ENCODE measurements around the gene ITGAV.

The ITGAV gene

GRCh38 chr2:186614373-186614772 lies 24.5 kb downstream of the ITGAV start:
- no peak for DNase-seq

DNA sequence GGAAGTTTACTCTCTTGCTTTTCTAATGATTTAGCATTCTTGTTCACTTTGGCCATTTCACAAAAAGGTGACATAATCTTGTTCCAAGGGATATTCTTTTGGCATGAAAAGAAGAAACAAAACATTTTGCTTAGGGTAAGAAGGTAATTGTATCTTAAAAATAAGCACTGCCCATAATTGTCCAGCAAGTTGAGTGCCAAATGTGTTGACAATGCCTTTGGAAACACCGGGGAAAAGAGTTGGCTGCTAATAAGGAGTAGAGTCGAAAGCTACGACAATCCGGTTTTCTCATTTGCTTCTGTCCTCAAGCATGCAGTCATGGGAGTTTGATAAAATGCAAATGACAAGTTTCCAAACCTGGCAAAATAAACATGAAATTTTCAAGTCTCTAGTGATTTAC lies 27.3 kb downstream of the ITGAV start:
- DNase-seq: no peak

GRCh38 chr2:186617771-186618170 lies 27.9 kb downstream of the ITGAV start:
- DNase-seq: no peak

GRCh38 chr2:186618696-186619095 lies 28.8 kb downstream of the ITGAV start:
- DNase-seq: no peak

GRCh38 chr2:186623084-186623483 lies 33.2 kb downstream of the ITGAV start:
- no peak for DNase-seq

DNA sequence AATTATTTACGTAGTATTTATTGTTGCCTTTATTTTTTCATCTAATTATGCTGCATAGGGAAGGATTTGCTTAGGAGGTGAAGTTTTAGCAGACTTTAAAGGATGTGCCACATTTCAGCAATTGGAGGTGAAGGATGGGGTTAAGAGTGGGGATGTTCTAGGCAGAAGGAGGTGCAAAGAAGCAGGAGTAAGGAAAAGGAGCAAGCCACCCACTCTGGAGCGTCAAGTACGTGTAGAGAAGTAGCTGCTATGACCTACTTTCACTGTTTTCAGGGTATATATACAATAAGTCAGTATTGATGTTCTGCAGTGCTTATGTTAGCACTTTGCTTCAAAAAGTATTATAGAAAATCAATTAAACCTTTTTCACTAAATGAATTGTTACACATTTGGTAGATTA lies 34.4 kb downstream of the ITGAV start:
- DNase-seq: no peak

DNA sequence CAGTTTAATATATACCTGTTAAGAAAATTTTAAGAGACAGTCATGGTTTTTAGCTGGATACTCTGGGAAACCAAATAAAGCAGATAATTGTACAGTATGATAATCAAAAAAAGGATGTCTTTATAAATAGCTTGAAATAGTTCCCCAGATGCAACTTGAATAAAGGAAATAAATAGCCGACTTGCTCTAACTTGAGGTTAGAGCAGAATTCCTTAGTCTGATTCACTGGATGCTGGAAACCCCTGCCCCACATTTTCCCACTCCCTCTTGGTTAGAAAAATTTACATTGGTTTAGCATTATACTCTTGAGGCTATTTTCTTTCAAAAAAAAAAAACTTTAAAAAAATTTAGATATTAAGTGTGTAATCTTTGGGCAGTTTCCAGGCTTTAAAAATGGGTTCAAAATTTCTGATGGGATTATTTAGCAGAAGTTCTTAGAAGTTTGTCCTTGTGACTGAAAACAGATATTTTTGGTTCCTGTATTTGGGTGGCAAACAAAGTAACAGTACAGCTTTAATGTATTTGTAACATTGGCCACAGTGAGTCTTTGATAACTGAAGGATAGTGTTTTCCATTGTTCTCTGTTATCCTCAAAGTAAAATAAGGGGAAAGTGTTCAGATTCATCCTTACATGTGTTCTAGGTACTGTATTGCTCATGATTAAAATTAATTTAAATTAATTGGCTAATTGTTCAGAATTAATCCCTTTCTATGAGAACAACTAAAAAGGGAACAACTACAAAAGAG lies 39.6 kb downstream of the ITGAV start:
- peak; percentile 37 for DNase-seq

DNA sequence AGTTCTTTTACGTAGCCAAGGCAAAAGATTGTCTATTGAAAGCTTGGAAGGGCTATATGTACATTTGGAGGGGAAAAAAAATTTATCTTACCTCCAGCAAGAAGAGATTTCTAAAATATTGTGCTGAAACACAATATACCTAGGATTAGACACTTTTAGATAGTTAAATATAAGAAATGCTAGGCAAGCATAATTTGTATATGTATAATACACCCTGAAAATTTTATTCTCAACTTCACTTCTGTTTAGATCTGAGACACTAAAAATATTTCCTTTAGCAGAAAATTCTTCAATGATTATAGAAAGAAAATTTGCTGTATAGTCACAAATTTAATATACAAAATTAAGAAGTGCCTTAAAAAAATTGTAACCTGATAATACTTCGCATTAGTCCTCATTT lies 42.6 kb downstream of the ITGAV start:
- DNase-seq: no peak

DNA sequence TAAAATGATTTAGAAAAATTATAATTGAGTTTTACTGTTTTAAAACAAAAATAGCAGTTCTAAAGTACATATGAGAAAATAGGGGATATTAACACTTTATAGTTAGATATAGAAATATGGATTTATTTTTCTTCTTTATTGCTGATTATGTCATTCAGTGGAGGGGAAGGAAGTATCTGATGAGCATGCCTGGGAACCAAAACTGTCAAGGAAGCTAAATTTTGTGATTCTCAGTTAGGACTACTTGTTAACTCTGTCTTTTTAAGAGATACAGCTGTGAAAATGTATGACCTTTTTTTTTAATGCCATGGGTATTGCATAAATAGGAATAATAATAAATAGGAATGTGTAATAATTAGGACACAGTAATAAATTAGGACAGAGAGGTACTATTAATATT lies 44.8 kb downstream of the ITGAV start:
- DNase-seq: no peak

DNA sequence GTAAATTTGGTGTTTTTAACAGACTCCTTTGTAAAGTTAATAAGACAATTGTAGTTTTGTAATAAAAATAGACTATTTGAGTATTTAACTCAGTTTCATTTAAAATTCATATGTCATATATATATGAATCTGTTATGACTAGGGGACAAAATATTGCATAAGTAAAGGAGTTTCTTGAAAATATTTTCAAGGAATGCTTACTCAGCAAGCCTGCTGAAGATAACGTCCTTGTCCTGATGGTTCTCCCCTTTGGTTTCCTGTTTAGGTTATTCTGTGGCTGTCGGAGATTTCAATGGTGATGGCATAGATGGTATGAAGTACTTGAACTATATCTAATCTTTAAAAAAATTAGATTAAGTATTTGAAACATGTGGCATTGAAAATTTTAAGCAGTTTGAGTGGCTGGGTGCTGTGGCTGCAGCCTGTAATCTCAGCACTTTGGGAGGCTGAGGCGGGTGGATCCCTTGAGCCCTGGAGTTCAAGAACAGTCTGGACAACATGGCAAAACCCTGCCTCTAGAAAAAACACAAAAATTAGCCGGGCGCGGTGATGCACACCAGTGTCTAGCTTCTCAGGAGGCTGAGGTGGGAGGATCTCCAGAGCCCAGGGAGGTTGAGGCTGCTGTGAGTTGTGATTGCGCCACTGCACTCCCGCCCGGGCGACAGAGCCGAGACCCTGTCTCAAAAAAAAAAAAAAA lies 47.1 kb downstream of the ITGAV start:
- no peak for DNase-seq

GRCh38 chr2:186637497-186637800 lies 47.6 kb downstream of the ITGAV start:
- no peak for DNase-seq

GRCh38 chr2:186639939-186640338 lies 50.1 kb downstream of the ITGAV start:
- DNase-seq: no peak

DNA sequence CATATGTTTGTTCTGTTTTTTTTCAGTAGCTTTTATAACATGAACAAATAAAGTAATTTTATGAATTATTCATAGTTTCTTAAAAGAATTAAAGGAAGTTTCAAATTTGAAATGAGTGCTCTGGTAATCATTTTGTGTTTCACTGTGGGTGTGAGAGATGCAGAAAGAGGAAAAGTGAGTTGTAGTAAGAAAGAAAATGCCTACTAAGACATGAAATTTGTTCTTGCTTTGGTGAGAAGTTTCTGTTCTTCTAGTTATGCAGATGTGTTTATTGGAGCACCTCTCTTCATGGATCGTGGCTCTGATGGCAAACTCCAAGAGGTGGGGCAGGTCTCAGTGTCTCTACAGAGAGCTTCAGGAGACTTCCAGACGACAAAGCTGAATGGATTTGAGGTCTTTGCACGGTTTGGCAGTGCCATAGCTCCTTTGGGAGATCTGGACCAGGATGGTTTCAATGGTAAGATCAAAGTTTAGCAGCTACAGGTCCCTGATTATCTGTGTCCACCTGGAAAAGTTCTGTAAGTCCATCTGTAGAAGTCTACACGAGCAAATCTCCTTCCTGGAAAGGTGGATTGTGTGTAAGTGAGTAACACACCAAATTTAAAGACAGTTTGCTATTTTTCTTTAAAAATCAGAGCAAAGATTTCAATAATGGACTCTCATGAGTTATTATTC lies 51.4 kb downstream of the ITGAV start:
- no peak for DNase-seq

DNA sequence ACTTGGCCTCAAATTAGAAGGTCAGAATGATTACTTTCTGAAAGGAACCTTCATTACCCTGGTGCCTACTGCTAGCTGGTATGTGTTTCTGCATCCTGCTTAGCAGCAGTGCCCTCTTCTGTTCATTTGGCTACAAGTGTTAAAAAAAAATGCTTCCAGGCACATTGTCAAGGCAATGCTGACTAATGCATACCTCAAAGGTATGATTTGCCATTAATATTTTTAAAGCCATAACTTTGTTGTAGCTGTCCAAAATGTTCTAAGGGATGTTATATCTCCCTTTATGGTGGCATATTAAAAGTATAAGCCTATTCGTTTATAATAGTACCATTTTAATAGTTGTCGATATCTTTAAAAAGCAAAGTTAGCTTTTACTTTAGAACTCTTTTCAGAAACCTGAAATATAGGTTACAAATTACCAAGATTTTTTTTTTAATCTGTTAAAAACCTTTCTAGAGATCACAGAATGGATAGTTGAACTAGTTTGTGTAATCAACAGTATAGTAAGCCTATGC lies 52.0 kb downstream of the ITGAV start:
- peak; percentile 67 for DNase-seq

DNA sequence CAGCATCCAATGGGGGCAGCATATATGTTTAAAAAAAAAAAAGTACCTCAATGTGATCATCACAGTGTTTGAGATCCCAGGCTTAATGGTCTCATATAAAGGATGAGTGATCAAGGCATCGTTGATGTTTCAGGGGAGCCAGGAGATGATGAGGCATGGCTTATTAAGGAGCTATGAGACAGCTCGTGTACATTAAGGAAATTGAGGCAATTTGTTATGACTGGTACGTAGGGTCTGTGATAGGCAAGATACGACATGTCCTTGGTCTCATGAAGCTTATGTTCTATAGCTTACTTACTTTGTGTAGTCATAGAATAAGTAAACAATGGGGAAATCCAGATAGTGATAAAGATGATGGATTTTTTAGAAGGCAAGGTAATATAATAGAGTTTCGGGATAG lies 54.9 kb downstream of the ITGAV start:
- DNase-seq: no peak

- no peak for DNase-seq
Observed at GRCh38 chr2:186645999-186646398, 56.1 kb downstream of the ITGAV start.

DNA sequence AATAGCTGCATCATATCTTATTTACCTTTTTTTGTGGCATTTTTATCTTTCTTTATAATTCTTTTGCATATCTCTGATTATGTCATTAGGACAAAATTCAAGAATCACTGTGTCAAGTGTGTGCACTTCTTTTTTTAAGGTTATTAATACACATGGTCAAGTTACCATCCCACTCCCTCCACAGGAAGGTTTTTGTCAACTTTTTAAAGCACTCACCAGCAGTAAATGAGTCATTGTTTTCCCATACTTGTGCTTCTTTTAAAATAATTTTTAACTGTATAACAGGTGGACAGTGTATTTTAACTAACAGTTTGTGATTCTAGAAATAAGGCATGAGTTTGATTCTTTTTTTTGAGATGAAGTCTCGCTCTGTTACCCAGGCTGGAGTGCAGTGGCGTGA lies 58.3 kb downstream of the ITGAV start:
- no peak for DNase-seq

GRCh38 chr2:186653511-186653910 lies 63.7 kb downstream of the ITGAV start:
- DNase-seq: peak; percentile 11

DNA sequence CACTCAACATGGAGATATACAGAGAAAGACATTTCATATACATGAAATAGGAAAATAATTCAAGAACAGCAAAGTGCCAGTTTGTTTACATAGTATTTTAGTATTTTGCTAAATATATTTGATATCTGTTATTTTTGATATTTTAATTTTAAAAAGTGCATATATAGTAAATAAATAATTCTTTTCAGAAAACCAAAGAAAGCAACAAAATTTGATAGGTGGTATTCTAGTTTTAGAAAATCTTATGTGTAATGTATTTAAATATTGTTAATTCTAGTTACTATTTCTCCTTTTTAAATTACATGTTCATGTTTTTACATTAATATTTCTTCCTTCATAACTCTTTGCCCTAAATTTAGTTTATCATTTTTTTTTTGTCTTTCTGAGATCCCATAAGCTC lies 69.5 kb downstream of the ITGAV start:
- no peak for DNase-seq

GRCh38 chr2:186664385-186665043 lies 74.7 kb downstream of the ITGAV start:
- DNase-seq: no peak

- DNase-seq: no peak
Observed at GRCh38 chr2:186669146-186669545, 79.3 kb downstream of the ITGAV start.

DNA sequence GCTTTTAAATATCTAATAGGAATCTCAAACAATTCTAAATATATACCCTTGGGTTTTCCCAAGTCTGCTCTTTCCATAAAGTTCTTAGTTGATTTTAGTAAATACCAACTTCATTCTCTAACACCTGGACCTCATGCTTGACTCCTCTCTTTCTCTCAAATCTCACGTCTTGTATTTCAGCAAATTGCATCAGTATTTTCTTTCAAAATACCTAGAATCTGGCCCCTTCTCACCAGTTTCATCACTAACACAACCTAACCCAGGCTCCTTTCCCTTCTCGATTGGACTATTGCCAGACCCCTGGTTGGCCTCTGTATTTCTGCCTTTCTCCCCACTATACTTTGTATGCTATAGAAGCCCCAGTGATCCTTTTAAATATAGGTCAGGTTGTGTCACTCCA lies 81.0 kb downstream of the ITGAV start:
- DNase-seq: peak; percentile 1

DNA sequence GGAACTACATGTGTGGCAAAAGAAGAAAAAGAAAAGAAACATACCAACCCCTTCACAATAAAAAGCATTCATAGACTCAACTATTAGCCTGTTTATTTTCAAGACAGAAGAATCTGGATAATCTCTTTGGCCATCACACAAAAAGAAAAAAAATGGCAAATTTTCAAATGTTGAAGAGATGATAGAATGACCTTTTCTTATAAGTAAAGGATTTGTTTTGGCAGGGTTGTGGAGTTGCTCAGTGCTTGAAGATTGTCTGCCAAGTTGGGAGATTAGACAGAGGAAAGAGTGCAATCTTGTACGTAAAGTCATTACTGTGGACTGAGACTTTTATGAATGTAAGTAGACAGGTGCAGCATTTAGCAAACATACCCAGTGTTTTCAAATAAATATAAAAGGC lies 85.5 kb downstream of the ITGAV start:
- DNase-seq: no peak

GRCh38 chr2:186683341-186683740 lies 93.5 kb downstream of the ITGAV start:
- peak; percentile 22 for DNase-seq
